ENCODE data around the gene ILKAP.

Gene ILKAP

DNA sequence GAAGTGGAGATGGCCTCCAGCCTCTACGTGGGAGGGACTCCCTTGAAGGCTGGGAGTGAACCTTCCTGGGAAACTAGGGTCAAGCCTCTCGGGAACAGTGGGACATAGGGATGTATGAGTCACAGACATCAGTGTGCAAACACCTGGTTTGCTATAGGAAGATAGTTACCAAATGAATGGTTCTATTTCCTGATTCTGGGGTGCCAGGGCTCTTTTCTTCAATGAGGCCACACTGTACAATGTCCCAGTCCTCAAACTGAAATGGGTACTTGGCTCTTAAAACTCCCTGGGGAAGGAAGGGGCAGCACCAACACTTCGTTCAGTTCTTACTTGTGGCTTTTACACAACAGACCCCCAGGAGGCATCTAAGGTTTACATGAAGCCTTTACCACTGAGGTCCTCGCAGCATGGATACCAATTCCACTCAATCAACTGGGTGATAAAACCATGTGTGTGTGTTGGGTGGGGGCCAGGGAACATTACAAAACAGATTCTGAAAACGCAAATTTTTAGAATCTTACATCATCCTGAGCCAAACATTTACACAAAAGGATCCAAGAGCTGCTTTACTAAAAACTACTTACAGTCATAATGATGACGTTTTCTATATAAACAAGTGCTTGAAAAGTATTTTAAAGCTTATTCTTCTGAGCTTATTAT lies 34.3 kb downstream of the ILKAP start:
- no peaks in the 10 kb centered on the region for H3K9me3 ChIP-seq (ENCODE audit: control insufficient read depth, insufficient read depth, low read length)
- H3K36me3 ChIP-seq (ENCODE audit: insufficient read depth, low read length), result peaks cover 4% of the 10 kb centered on the region; the same call in 1 of the 2 replicates
- H3K4me1 ChIP-seq (ENCODE audit: insufficient read depth, low read length), result no peaks in the 10 kb centered on the region
- no peak overlapping the region for H3K9ac ChIP-seq (ENCODE audit: low read depth, low read length)

- Histone ChIP-seq H3K9ac (ENCODE audit: low read depth, low read length) (no peak overlapping the region), H3K4me1 (ENCODE audit: insufficient read depth, low read length) (no peaks in the 10 kb centered on the region), H3K36me3 (ENCODE audit: insufficient read depth, low read length) (peaks cover 4% of the 10 kb centered on the region; the same call in 1 of the 2 replicates), H3K9me3 (ENCODE audit: control insufficient read depth, insufficient read depth, low read length) (no peaks in the 10 kb centered on the region)
These were observed 35.1 kb downstream of the ILKAP start for GRCh38 chr2:238168196-238169047.

- no peaks in the 10 kb centered on the region for H3K9me3 ChIP-seq (ENCODE audit: control insufficient read depth, insufficient read depth, low read length)
- no peak overlapping the region for H3K9ac ChIP-seq (ENCODE audit: low read depth, low read length)
- H3K36me3 ChIP-seq (ENCODE audit: insufficient read depth, low read length), result peaks cover 4% of the 10 kb centered on the region; the same call in 1 of the 2 replicates
- no peaks in the 10 kb centered on the region for H3K4me1 ChIP-seq (ENCODE audit: insufficient read depth, low read length)
These were observed 35.7 kb downstream of the ILKAP start for GRCh38 chr2:238167761-238168160.

DNA sequence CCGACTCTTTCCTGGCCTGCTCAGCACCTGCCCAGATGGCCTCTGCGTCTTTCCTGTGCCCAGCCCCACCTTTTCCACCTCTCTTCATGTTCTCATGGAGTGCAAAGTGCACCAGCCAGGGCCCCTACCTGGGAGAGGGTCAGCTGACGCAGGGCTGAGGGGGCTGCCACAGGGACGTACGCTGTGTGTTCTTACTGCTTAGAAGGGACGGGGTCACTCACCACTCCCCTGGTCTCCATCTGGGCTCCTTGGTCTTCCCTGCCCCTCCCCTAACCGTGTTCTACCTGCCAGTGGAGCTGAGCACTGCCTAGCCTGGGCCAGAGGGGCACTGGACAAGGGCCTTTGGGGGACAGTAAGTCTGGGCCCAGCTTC lies 36.2 kb downstream of the ILKAP start:
- Histone ChIP-seq H3K36me3 (ENCODE audit: insufficient read depth, low read length) (peaks cover 4% of the 10 kb centered on the region; the same call in 1 of the 2 replicates), H3K4me1 (ENCODE audit: insufficient read depth, low read length) (no peaks in the 10 kb centered on the region), H3K9me3 (ENCODE audit: control insufficient read depth, insufficient read depth, low read length) (no peaks in the 10 kb centered on the region), H3K9ac (ENCODE audit: low read depth, low read length) (no peak overlapping the region)

- Histone ChIP-seq H3K9me3 (ENCODE audit: control insufficient read depth, insufficient read depth, low read length) (no peaks in the 10 kb centered on the region), H3K9ac (ENCODE audit: low read depth, low read length) (no peak overlapping the region; the same call in 1 of the 2 replicates), H3K36me3 (ENCODE audit: insufficient read depth, low read length) (peaks cover 4% of the 10 kb centered on the region; the same call in 1 of the 2 replicates), H3K4me1 (ENCODE audit: insufficient read depth, low read length) (no peaks in the 10 kb centered on the region)
These were observed 36.8 kb downstream of the ILKAP start for GRCh38 chr2:238166391-238167343.

- Histone ChIP-seq H3K9ac (ENCODE audit: low read depth, low read length) (no peak overlapping the region), H3K4me1 (ENCODE audit: insufficient read depth, low read length) (no peaks in the 10 kb centered on the region; the same call in 1 of the 2 replicates), H3K9me3 (ENCODE audit: control insufficient read depth, insufficient read depth, low read length) (no peaks in the 10 kb centered on the region), H3K36me3 (ENCODE audit: insufficient read depth, low read length) (peaks cover 4% of the 10 kb centered on the region; the same call in 1 of the 2 replicates)
These were observed 38.1 kb downstream of the ILKAP start for GRCh38 chr2:238165288-238165921.

DNA sequence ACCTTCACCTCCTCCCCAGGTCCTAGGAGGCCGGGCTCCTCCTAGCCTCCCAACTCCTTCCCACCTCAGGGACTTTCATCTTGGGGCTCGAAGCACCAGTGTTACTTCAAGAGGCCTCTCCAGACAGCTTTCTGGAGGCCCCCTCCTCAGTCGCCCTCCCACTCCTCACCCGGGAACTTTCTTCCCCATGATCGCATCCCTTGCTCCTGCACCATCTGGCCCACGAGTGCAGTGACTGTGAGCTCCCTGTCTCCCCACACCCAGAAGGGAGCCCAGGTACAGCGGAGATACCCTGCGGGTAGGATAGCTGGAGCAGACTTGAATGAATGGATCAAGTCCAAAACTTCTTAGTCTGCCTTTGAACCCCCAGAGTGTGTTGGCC lies 38.6 kb downstream of the ILKAP start:
- Histone ChIP-seq H3K9me3 (ENCODE audit: control insufficient read depth, insufficient read depth, low read length) (no peaks in the 10 kb centered on the region), H3K4me1 (ENCODE audit: insufficient read depth, low read length) (no peaks in the 10 kb centered on the region; the same call in 1 of the 2 replicates), H3K9ac (ENCODE audit: low read depth, low read length) (no peak overlapping the region), H3K36me3 (ENCODE audit: insufficient read depth, low read length) (peaks cover 4% of the 10 kb centered on the region; the same call in 1 of the 2 replicates)

DNA sequence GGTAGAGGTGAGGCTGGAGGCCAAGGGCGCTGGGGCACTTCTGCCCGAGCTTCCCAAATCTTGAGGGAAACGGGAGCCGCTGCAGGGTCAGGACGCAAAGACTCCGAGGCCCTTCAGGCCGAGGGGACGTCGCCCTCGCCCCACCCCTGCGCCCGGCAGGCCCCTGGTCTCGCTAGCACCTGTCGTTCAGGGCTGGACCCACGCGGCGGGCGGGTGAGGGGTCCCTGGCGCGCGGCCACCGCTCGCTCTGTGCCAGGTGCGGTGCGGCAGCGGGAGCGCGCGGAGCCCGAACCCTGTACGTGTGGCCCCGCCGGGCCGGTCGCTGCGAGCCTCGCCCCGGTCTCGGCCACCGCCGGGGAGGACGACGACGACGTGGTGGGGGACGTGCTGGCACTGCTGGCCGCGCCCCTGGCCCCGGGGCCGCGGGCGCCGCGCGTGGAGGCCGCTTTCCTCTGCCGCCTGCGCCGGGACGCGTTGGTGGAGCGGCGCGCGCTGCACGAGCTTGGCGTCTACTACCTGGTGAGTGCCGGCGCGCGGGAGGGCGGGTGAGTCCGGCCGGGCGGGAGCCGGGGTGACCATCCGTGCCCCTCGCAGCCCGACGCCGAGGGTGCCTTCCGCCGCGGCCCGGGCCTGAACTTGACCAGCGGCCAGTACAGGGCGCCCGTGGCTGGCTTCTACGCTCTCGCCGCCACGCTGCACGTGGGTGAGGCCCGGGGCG lies 39.9 kb downstream of the ILKAP start:
- Histone ChIP-seq H3K9me3 (ENCODE audit: control insufficient read depth, insufficient read depth, low read length) (no peaks in the 10 kb centered on the region), H3K36me3 (ENCODE audit: insufficient read depth, low read length) (no peaks in the 10 kb centered on the region), H3K4me1 (ENCODE audit: insufficient read depth, low read length) (no peaks in the 10 kb centered on the region; the same call in 1 of the 2 replicates), H3K9ac (ENCODE audit: low read depth, low read length) (peak overlapping the region; percentile 53)

- H3K9me3 ChIP-seq (ENCODE audit: control insufficient read depth, insufficient read depth, low read length), result no peaks in the 10 kb centered on the region
- H3K36me3 ChIP-seq (ENCODE audit: insufficient read depth, low read length), result no peaks in the 10 kb centered on the region
- no peaks in the 10 kb centered on the region; the same call in 1 of the 2 replicates for H3K4me1 ChIP-seq (ENCODE audit: insufficient read depth, low read length)
- H3K9ac ChIP-seq (ENCODE audit: low read depth, low read length), result peak overlapping the region; percentile 53; the same call in 1 of the 2 replicates
These were observed 40.6 kb downstream of the ILKAP start for GRCh38 chr2:238162846-238163441.

- H3K36me3 ChIP-seq (ENCODE audit: insufficient read depth, low read length), result no peaks in the 10 kb centered on the region
- H3K9me3 ChIP-seq (ENCODE audit: control insufficient read depth, insufficient read depth, low read length), result no peaks in the 10 kb centered on the region
- H3K4me1 ChIP-seq (ENCODE audit: insufficient read depth, low read length), result peaks cover 2% of the 10 kb centered on the region; the same call in 1 of the 2 replicates
- no peak overlapping the region for H3K9ac ChIP-seq (ENCODE audit: low read depth, low read length)
These were observed 41.1 kb downstream of the ILKAP start for GRCh38 chr2:238162251-238162845.

DNA sequence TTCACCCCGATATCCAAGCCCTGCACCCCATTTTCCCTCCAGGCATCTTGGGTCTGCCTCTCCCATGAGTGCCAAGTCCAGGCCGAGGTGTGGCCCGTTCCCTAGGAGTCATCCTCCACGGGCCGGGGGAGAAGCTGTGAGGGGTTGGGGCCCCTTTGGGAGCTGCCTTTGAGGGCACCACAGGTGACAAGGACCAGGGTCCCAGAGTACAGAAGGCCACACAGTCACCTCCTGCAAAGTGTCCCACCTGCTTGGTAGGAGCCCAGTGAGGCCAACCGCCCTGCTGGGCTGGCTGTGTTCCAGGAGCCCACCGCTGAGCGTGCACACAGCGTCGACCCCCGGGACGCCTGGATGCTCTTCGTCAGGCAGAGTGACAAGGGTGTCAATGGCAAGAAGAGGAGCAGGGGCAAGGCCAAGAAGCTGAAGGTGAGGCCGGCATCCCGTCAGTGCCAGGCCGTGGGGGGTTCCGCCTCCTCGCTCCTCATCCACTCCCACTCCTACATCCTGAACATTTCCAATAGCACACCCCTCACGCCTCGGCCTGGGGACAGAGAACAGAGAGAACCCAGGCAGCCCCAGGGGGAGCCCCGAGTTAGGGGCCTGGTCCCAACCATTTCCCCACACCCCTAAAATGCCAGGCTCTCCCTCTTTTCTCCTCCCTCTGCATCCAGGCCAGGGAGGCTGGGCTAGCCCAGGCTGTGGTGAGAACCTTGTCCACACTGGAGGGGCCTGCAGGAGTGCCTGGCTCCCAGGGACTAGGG lies 42.0 kb downstream of the ILKAP start:
- Histone ChIP-seq H3K4me1 (ENCODE audit: insufficient read depth, low read length) (peaks cover 3% of the 10 kb centered on the region; the same call in 1 of the 2 replicates), H3K9ac (ENCODE audit: low read depth, low read length) (no peak overlapping the region), H3K9me3 (ENCODE audit: control insufficient read depth, insufficient read depth, low read length) (no peaks in the 10 kb centered on the region), H3K36me3 (ENCODE audit: insufficient read depth, low read length) (no peaks in the 10 kb centered on the region)

Data from ES-I3 (cell line).